GM18858 (cell line): ENCODE measurements around the gene REC114.
"Not testable (repeated sequence)": the region's sequence is repeated elsewhere in the genome, so short reads cannot be mapped to it uniquely, and the experiment has no call there.

Experiments
- ATAC-seq: cut with Tn5 transposase; IDR thresholded peaks from one replicate; pipeline ENCODE4 v1.9.1; 2021; ENCODE audit not compliant: unreplicated experiment

The REC114 gene

GRCh38 chr15:73573037-73573436 lies 130.1 kb downstream of the REC114 start:
- ATAC-seq = no peak

- no peak for ATAC-seq
Observed at GRCh38 chr15:73573572-73573971, 130.6 kb downstream of the REC114 start.

GRCh38 chr15:73575636-73576247 lies 132.8 kb downstream of the REC114 start:
- no peak for ATAC-seq

GRCh38 chr15:73577593-73577992 lies 134.6 kb downstream of the REC114 start:
- not testable (repeated sequence) for ATAC-seq

GRCh38 chr15:73578026-73578425 lies 135.1 kb downstream of the REC114 start:
- ATAC-seq = no peak

GRCh38 chr15:73582851-73583379 lies 140.0 kb downstream of the REC114 start:
- no peak for ATAC-seq

GRCh38 chr15:73583544-73583943 lies 140.6 kb downstream of the REC114 start:
- ATAC-seq = no peak

GRCh38 chr15:73584699-73585420 lies 141.9 kb downstream of the REC114 start:
- no peak for ATAC-seq

- no peak for ATAC-seq
Observed at GRCh38 chr15:73585871-73586654, 143.1 kb downstream of the REC114 start.

- no peak for ATAC-seq
Observed at GRCh38 chr15:73589766-73590165, 146.8 kb downstream of the REC114 start.

GRCh38 chr15:73590263-73590662 lies 147.3 kb downstream of the REC114 start:
- no peak for ATAC-seq

- no peak for ATAC-seq
Observed at GRCh38 chr15:73593304-73594074, 150.5 kb downstream of the REC114 start.

GRCh38 chr15:73594109-73594508 lies 151.1 kb downstream of the REC114 start:
- ATAC-seq = no peak

GRCh38 chr15:73596174-73596573 lies 153.2 kb downstream of the REC114 start:
- ATAC-seq = no peak

GRCh38 chr15:73597036-73597638 lies 154.2 kb downstream of the REC114 start:
- ATAC-seq = no peak

GRCh38 chr15:73598530-73599160 lies 155.7 kb downstream of the REC114 start:
- no peak for ATAC-seq

- ATAC-seq = no peak
Observed at GRCh38 chr15:73599934-73600333, 157.0 kb downstream of the REC114 start.

- ATAC-seq = no peak
Observed at GRCh38 chr15:73600413-73601335, 157.7 kb downstream of the REC114 start.
